GM12892 (cell line): ENCODE data around the gene MEOX1.

Experiments
- POLR2A ChIP-seq: IDR thresholded peaks from 2 replicates; pipeline ENCODE4 v1.6.1; 2011; ENCODE audit warnings: low read depth, low read length, control low read depth
- POLR2AphosphoS5 ChIP-seq: IDR thresholded peaks from 2 replicates; pipeline ENCODE4 v1.6.1; 2011; ENCODE audit warnings: low read depth, low read length, control low read depth

DNA sequence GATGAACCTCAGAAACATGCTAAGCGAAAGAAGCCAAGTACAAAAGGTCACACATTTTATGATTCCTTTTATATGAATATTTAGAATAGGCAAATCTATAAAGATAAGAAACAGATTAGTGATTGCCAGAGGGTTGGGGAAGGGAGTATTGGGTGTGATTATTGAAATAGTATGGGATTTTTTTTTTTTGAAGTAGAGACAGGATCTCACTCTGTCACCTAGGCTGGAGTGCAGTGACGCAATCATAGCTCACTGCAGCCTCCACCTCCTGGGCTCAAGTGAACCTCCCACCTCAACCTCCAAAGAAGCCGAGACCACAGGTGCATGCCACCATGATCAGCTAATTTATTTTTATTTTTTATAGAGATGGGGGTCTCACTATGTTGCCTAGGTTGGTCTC is 35.7 kb downstream of the MEOX1 start:
- no peak for TF ChIP-seq POLR2A
- no peak for TF ChIP-seq POLR2AphosphoS5
